Smooth muscle cell of the coronary artery (primary cell): ENCODE results near the gene AMH. TPM values are rescaled to one million over a fixed set of nuclear protein-coding genes. Genes with fewer than 3 reads are reported as not detected.

Experiments used
- total RNA-seq: library from RNA; depleted of rRNA; stranded (reverse); fragments of >200 nt; gene quantifications from 2 replicates; pipeline ENCODE4 v1.2.3, GENCODE V29; 2014; ENCODE audit warnings: low replicate concordance

The AMH gene
- total RNA-seq = 0.12 and 0.38 TPM in 2 replicates

GRCh38 chr19:2249010-2249866 lies at the start of gene AMH:
Gene AMH, plus strand, starts transcription at chr19:2249323. Its CDS starts 10 bp downstream, at chr19:2249333.

DNA sequence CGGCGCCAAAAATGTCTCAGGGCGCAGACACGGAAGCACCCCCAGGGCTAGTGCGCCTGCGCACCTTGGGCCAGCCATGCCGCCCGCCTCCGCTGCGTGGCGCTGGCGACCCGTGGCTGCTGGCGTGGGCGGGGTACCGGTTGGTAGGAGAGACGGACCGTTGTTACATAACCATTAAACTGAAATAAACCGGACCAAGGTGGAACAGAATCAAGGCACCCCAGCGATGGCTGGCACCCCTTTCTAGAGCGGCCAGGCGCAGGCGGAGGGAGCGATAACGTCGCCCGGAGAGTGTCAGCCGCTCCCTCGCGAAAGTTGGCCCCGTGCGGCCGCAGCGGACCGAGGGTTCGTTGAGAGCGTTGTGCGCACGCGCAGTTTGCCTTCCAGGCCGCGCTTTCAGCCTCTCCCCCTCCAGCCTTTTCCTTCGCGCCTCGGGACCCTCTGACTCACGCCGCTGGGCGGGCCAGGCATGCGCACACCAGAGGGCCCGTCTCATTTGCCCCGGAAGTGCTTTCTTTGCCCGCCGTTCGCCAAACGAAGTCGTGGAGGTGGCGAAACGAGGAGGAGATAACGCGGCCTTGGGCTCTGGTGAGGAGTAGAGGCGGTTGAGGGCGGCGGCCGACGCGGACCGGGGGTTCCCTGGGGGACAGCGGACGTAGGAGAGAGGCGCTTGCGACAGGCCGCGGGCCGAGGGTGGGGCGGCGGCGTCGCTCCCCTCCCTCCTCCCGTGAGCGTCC lies 12.6 kb upstream of the AMH start, which contains the start of the genes PLEKHJ1 and SF3A2:
PLEKHJ1 (minus strand) TSS at position 16 of the 737 bp plus-strand sequence. CDS start 81 bp downstream, outside the sequence.
SF3A2 (plus strand) TSS at position 511 of the 737 bp plus-strand sequence. CDS start 6,595 bp downstream, outside the sequence.

GRCh38 chr19:2255982-2256685 lies 7.0 kb downstream of the AMH start, which contains the start of gene JSRP1:
Gene JSRP1, minus strand, starts transcription at chr19:2256417. Its CDS starts 1,103 bp downstream, at chr19:2255314.

GRCh38 chr19:2282062-2282861 lies 33.1 kb downstream of the AMH start, which contains the start of gene PEAK3:
Gene PEAK3, minus strand, starts transcription at chr19:2282175. Its CDS starts 1,244 bp downstream, at chr19:2280931.

Other genes with a start within 250 kb of the AMH start
- gene BTBD2, start 233.6 kb upstream of the AMH start, total RNA-seq = 45.7 and 76.4 TPM in 2 replicates
- gene MKNK2, start 198.1 kb upstream of the AMH start, total RNA-seq = 93.6 and 184 TPM in 2 replicates
- gene MOB3A, start 153.0 kb upstream of the AMH start, total RNA-seq = 11.0 and 13.1 TPM in 2 replicates
- gene IZUMO4, start 152.4 kb upstream of the AMH start, total RNA-seq = 0.90 and 2.1 TPM in 2 replicates
- gene AP3D1, start 97.8 kb upstream of the AMH start, total RNA-seq = 97.0 and 114 TPM in 2 replicates
- gene DOT1L, start 85.4 kb upstream of the AMH start, total RNA-seq = 2.7 and 4.7 TPM in 2 replicates
- gene PLEKHJ1, start 13.0 kb upstream of the AMH start, total RNA-seq = 26.0 and 68.1 TPM in 2 replicates
- 15.4 and 32.9 TPM in 2 replicates for gene SF3A2, start 12.5 kb upstream of the AMH start, total RNA-seq
- not detected in 2 replicates for gene JSRP1, start 7.1 kb downstream of the AMH start, total RNA-seq
- gene PEAK3, start 32.9 kb downstream of the AMH start, total RNA-seq = not detected in 2 replicates
- gene LINGO3, start 58.8 kb downstream of the AMH start, total RNA-seq = under 0.01 TPM in 1 of 2 replicates, not detected in the other
- 73.2 and 187 TPM in 2 replicates for gene LSM7, start 79.3 kb downstream of the AMH start, total RNA-seq
- 21.1 and 42.9 TPM in 2 replicates for gene SPPL2B, start 79.4 kb downstream of the AMH start, total RNA-seq
- gene TMPRSS9, start 110.9 kb downstream of the AMH start, total RNA-seq = not detected in 2 replicates
- 49.1 and 56.0 TPM in 2 replicates for gene TIMM13, start 178.3 kb downstream of the AMH start, total RNA-seq
- 63.8 and 82.4 TPM in 2 replicates for gene LMNB2, start 207.6 kb downstream of the AMH start, total RNA-seq
- 22.2 and 92.3 TPM in 2 replicates for gene GADD45B, start 226.8 kb downstream of the AMH start, total RNA-seq